K562 (cell line): ENCODE measurements around the gene STRN3.

Experiments used
- ARID2 ChIP-seq: fragments of 450-650 bp; IDR thresholded peaks from 2 replicates; pipeline ENCODE4 v1.6.1; 2017; ENCODE audit warnings: antibody characterized with exemption, mild to moderate bottlenecking
- CHD4 ChIP-seq: fragments of 200-600 bp; sonication (generic); IDR thresholded peaks from 3 replicates; pipeline ENCODE4 v1.6.1; 2012; ENCODE audit warnings: low read depth, mild to moderate bottlenecking, mixed read lengths, low read length, inconsistent platforms; ENCODE audit not compliant: insufficient read depth, insufficient replicate concordance, poor library complexity, severe bottlenecking
- GTF2F1 ChIP-seq: IDR thresholded peaks from 2 replicates; pipeline ENCODE4 v1.6.1; 2011; ENCODE audit warnings: low read depth, low read length, improper control_type of control experiment
- JUNB ChIP-seq: fragments of 450-650 bp; formaldehyde crosslinking; conservative IDR thresholded peaks from 2 replicates; pipeline ENCODE4 v1.4.0; 2020; ENCODE audit warnings: mild to moderate bottlenecking
- KLF1 ChIP-seq: fragments of 450-650 bp; IDR thresholded peaks from 2 replicates; pipeline ENCODE4 v1.6.1; 2016; ENCODE audit warnings: missing genetic modification characterization, missing compliant biosample characterization
- THRAP3 ChIP-seq: fragments of 450-650 bp; IDR thresholded peaks from 2 replicates; pipeline ENCODE4 v1.6.1; 2016; ENCODE audit warnings: mild to moderate bottlenecking, inconsistent platforms, borderline replicate concordance
- ZNF121 ChIP-seq: sonication (generic); formaldehyde crosslinking; conservative IDR thresholded peaks from 2 replicates; pipeline ENCODE4 v1.8.0; 2022; ENCODE audit warnings: missing genetic modification reagents
- ZNF274 ChIP-seq: IDR thresholded peaks from 2 replicates; pipeline ENCODE4 v1.6.1; 2011; ENCODE audit warnings: low read depth, mild to moderate bottlenecking, low read length, moderate library complexity, borderline replicate concordance
- TF ChIP-seq, protein P1 (sequence below): sonication (generic); formaldehyde crosslinking; IDR thresholded peaks from 2 replicates; pipeline ENCODE4 v1.8.0; 2022; ENCODE audit warnings: mild to moderate bottlenecking, missing genetic modification reagents
- TF ChIP-seq, protein P2 (sequence below): IDR thresholded peaks from 3 replicates; pipeline ENCODE4 v1.6.1; 2011; ENCODE audit warnings: borderline replicate concordance, mild to moderate bottlenecking; ENCODE audit not compliant: insufficient read length, insufficient read depth
- TF ChIP-seq, protein P3 (sequence below): fragments of 250-450 bp; sonication (Bioruptor Pico); IDR thresholded peaks from 2 replicates; pipeline ENCODE4 v1.8.0; 2021; ENCODE audit warnings: moderate library complexity, mild to moderate bottlenecking, inconsistent platforms
- TF ChIP-seq, protein P4 (sequence below), 2 experiments: fragments of 450-650 bp in 1 of 2; IDR thresholded peaks; 2 replicates each; pipeline ENCODE4 v1.6.1; 2011 to 2017; ENCODE audit warnings: low read depth in 2 of 2, antibody characterized with exemption in 1 of 2, borderline replicate concordance in 1 of 2, low read length in 1 of 2, mild to moderate bottlenecking in 1 of 2, mixed read lengths in 1 of 2; ENCODE audit not compliant: control insufficient read depth in 1 of 2
- TF ChIP-seq, protein P5 (sequence below): sonication (generic); formaldehyde crosslinking; IDR thresholded peaks from 2 replicates; pipeline ENCODE4 v1.8.0; 2022; ENCODE audit warnings: mild to moderate bottlenecking, missing genetic modification reagents
- TF ChIP-seq, protein P6 (sequence below): fragments of 200-600 bp; sonication (generic); IDR thresholded peaks from one replicate; pipeline ENCODE4 v1.6.1; 2012; ENCODE audit warnings: mild to moderate bottlenecking, low read depth, low read length, inconsistent platforms

DNA sequence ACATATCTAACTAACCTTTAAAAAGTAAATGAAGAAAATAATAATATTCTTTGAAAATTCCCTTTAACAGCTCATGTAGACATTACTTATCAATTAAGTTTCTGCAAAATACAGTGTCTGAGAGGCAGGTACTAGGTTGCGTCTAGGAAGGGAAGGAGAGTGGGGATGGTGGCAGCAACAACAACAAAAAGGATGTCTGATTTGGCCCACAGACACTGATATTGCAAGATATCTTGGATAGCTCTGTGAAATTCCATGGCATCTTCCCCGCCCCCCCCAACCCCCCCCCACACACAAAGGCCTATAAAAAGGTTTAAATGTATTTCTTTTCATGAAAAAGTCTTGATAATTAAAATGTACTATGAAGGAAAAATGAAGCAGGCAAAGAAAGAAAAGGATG is 42.3 kb downstream of the STRN3 start:
- no peak for TF ChIP-seq JUNB (CRISPR knock-in tag)
- TF ChIP-seq, protein P1, sequence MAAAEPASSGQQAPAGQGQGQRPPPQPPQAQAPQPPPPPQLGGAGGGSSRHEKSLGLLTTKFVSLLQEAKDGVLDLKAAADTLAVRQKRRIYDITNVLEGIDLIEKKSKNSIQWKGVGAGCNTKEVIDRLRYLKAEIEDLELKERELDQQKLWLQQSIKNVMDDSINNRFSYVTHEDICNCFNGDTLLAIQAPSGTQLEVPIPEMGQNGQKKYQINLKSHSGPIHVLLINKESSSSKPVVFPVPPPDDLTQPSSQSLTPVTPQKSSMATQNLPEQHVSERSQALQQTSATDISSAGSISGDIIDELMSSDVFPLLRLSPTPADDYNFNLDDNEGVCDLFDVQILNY, result no peak
- no peak for TF ChIP-seq KLF1 (tag)
- no peak for TF ChIP-seq ZNF274
- TF ChIP-seq ARID2, result no peak
- no peak for TF ChIP-seq ZNF121 (CRISPR knock-in tag)
- TF ChIP-seq, protein P2, sequence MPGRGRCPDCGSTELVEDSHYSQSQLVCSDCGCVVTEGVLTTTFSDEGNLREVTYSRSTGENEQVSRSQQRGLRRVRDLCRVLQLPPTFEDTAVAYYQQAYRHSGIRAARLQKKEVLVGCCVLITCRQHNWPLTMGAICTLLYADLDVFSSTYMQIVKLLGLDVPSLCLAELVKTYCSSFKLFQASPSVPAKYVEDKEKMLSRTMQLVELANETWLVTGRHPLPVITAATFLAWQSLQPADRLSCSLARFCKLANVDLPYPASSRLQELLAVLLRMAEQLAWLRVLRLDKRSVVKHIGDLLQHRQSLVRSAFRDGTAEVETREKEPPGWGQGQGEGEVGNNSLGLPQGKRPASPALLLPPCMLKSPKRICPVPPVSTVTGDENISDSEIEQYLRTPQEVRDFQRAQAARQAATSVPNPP, result no peak
- TF ChIP-seq, protein P3, sequence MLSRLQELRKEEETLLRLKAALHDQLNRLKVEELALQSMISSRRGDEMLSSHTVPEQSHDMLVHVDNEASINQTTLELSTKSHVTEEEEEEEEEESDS, result no peak
- TF ChIP-seq, protein P4, sequence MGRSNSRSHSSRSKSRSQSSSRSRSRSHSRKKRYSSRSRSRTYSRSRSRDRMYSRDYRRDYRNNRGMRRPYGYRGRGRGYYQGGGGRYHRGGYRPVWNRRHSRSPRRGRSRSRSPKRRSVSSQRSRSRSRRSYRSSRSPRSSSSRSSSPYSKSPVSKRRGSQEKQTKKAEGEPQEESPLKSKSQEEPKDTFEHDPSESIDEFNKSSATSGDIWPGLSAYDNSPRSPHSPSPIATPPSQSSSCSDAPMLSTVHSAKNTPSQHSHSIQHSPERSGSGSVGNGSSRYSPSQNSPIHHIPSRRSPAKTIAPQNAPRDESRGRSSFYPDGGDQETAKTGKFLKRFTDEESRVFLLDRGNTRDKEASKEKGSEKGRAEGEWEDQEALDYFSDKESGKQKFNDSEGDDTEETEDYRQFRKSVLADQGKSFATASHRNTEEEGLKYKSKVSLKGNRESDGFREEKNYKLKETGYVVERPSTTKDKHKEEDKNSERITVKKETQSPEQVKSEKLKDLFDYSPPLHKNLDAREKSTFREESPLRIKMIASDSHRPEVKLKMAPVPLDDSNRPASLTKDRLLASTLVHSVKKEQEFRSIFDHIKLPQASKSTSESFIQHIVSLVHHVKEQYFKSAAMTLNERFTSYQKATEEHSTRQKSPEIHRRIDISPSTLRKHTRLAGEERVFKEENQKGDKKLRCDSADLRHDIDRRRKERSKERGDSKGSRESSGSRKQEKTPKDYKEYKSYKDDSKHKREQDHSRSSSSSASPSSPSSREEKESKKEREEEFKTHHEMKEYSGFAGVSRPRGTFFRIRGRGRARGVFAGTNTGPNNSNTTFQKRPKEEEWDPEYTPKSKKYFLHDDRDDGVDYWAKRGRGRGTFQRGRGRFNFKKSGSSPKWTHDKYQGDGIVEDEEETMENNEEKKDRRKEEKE (IDR thresholded peaks at IDR 0.05; ENCODE audit: borderline replicate concordance in 1 of 2, control insufficient read depth in 1 of 2, low read depth in 2 of 2, low read length in 1 of 2), result no peak
- no peak for TF ChIP-seq GTF2F1
- TF ChIP-seq, protein P5, sequence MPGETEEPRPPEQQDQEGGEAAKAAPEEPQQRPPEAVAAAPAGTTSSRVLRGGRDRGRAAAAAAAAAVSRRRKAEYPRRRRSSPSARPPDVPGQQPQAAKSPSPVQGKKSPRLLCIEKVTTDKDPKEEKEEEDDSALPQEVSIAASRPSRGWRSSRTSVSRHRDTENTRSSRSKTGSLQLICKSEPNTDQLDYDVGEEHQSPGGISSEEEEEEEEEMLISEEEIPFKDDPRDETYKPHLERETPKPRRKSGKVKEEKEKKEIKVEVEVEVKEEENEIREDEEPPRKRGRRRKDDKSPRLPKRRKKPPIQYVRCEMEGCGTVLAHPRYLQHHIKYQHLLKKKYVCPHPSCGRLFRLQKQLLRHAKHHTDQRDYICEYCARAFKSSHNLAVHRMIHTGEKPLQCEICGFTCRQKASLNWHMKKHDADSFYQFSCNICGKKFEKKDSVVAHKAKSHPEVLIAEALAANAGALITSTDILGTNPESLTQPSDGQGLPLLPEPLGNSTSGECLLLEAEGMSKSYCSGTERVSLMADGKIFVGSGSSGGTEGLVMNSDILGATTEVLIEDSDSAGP, result no peak
- TF ChIP-seq, protein P6, sequence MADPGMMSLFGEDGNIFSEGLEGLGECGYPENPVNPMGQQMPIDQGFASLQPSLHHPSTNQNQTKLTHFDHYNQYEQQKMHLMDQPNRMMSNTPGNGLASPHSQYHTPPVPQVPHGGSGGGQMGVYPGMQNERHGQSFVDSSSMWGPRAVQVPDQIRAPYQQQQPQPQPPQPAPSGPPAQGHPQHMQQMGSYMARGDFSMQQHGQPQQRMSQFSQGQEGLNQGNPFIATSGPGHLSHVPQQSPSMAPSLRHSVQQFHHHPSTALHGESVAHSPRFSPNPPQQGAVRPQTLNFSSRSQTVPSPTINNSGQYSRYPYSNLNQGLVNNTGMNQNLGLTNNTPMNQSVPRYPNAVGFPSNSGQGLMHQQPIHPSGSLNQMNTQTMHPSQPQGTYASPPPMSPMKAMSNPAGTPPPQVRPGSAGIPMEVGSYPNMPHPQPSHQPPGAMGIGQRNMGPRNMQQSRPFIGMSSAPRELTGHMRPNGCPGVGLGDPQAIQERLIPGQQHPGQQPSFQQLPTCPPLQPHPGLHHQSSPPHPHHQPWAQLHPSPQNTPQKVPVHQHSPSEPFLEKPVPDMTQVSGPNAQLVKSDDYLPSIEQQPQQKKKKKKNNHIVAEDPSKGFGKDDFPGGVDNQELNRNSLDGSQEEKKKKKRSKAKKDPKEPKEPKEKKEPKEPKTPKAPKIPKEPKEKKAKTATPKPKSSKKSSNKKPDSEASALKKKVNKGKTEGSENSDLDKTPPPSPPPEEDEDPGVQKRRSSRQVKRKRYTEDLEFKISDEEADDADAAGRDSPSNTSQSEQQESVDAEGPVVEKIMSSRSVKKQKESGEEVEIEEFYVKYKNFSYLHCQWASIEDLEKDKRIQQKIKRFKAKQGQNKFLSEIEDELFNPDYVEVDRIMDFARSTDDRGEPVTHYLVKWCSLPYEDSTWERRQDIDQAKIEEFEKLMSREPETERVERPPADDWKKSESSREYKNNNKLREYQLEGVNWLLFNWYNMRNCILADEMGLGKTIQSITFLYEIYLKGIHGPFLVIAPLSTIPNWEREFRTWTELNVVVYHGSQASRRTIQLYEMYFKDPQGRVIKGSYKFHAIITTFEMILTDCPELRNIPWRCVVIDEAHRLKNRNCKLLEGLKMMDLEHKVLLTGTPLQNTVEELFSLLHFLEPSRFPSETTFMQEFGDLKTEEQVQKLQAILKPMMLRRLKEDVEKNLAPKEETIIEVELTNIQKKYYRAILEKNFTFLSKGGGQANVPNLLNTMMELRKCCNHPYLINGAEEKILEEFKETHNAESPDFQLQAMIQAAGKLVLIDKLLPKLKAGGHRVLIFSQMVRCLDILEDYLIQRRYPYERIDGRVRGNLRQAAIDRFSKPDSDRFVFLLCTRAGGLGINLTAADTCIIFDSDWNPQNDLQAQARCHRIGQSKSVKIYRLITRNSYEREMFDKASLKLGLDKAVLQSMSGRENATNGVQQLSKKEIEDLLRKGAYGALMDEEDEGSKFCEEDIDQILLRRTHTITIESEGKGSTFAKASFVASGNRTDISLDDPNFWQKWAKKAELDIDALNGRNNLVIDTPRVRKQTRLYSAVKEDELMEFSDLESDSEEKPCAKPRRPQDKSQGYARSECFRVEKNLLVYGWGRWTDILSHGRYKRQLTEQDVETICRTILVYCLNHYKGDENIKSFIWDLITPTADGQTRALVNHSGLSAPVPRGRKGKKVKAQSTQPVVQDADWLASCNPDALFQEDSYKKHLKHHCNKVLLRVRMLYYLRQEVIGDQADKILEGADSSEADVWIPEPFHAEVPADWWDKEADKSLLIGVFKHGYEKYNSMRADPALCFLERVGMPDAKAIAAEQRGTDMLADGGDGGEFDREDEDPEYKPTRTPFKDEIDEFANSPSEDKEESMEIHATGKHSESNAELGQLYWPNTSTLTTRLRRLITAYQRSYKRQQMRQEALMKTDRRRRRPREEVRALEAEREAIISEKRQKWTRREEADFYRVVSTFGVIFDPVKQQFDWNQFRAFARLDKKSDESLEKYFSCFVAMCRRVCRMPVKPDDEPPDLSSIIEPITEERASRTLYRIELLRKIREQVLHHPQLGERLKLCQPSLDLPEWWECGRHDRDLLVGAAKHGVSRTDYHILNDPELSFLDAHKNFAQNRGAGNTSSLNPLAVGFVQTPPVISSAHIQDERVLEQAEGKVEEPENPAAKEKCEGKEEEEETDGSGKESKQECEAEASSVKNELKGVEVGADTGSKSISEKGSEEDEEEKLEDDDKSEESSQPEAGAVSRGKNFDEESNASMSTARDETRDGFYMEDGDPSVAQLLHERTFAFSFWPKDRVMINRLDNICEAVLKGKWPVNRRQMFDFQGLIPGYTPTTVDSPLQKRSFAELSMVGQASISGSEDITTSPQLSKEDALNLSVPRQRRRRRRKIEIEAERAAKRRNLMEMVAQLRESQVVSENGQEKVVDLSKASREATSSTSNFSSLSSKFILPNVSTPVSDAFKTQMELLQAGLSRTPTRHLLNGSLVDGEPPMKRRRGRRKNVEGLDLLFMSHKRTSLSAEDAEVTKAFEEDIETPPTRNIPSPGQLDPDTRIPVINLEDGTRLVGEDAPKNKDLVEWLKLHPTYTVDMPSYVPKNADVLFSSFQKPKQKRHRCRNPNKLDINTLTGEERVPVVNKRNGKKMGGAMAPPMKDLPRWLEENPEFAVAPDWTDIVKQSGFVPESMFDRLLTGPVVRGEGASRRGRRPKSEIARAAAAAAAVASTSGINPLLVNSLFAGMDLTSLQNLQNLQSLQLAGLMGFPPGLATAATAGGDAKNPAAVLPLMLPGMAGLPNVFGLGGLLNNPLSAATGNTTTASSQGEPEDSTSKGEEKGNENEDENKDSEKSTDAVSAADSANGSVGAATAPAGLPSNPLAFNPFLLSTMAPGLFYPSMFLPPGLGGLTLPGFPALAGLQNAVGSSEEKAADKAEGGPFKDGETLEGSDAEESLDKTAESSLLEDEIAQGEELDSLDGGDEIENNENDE, result no peak
- TF ChIP-seq THRAP3, result no peak
- no peak for TF ChIP-seq CHD4
